Activated naive CD8-positive, alpha-beta T cell (primary cell): Measurements from ENCODE around the gene SPACA5.
"Not testable (repeated sequence)": the region's sequence is repeated elsewhere in the genome, so short reads cannot be mapped to it uniquely, and the experiment has no call there.

Experiments
- H3K27ac Mint-ChIP-seq: one replicate; pipeline ENCODE4 v1.8.0; 2021; ENCODE audit warnings: mixed read lengths
- H3K27me3 Mint-ChIP-seq: one replicate; pipeline ENCODE4 v1.8.0; 2021; ENCODE audit warnings: mixed read lengths
- H3K36me3 Mint-ChIP-seq: one replicate; pipeline ENCODE4 v1.8.0; 2021; ENCODE audit warnings: mixed read lengths
- H3K4me1 Mint-ChIP-seq: one replicate; pipeline ENCODE4 v1.8.0; 2021; ENCODE audit warnings: low read depth, mixed read lengths
- H3K4me3 Mint-ChIP-seq: one replicate; pipeline ENCODE4 v1.8.0; 2021; ENCODE audit warnings: mild to moderate bottlenecking, mixed read lengths
- H3K9me3 Mint-ChIP-seq: one replicate; pipeline ENCODE4 v1.8.0; 2021; ENCODE audit warnings: low read depth, mixed read lengths

Gene SPACA5

GRCh38 chrX:48003758-48004457, 2.9 kb upstream of the SPACA5 start, which contains the start of gene ZNF182:
Gene ZNF182 (minus strand): TSS chrX:48003989. CDS start chrX:48002609, 1,380 bp downstream.
- Mint-ChIP-seq H3K4me1 (peaks cover 26% of the 10 kb centered on the region), H3K4me3 (peak within 1 kb of the TSS; percentile 99), H3K9me3 (no peaks in the 10 kb centered on the region), H3K27me3 (no peaks in the 10 kb centered on the region), H3K27ac (peak within 1 kb of the TSS; percentile 99), H3K36me3 (peaks cover 13% of the 10 kb centered on the region)

- not testable (repeated sequence) for H3K4me3 Mint-ChIP-seq, H3K36me3 Mint-ChIP-seq, H3K9me3 Mint-ChIP-seq, H3K27ac Mint-ChIP-seq, H3K27me3 Mint-ChIP-seq, H3K4me1 Mint-ChIP-seq
Observed at GRCh38 chrX:48009445-48009960, 2.7 kb downstream of the SPACA5 start.

- not testable (repeated sequence) for H3K36me3 Mint-ChIP-seq, H3K4me1 Mint-ChIP-seq, H3K9me3 Mint-ChIP-seq, H3K27ac Mint-ChIP-seq, H3K4me3 Mint-ChIP-seq, H3K27me3 Mint-ChIP-seq
Observed at GRCh38 chrX:48016583-48017310, 10.0 kb downstream of the SPACA5 start.

GRCh38 chrX:48019892-48020291, 13.1 kb downstream of the SPACA5 start:
- not testable (repeated sequence) for H3K4me3 Mint-ChIP-seq, H3K9me3 Mint-ChIP-seq, H3K4me1 Mint-ChIP-seq, H3K36me3 Mint-ChIP-seq, H3K27ac Mint-ChIP-seq, H3K27me3 Mint-ChIP-seq

- H3K4me1 Mint-ChIP-seq, H3K36me3 Mint-ChIP-seq: not testable (repeated sequence)
Observed at GRCh38 chrX:48020472-48020871, 13.7 kb downstream of the SPACA5 start.

GRCh38 chrX:48021026-48021900, 14.5 kb downstream of the SPACA5 start:
- Mint-ChIP-seq H3K4me1 (peaks cover 10% of the 10 kb centered on the region), H3K4me3 (peak overlapping the region; percentile 96), H3K9me3 (no peaks in the 10 kb centered on the region), H3K27me3 (no peaks in the 10 kb centered on the region), H3K36me3 (no peaks in the 10 kb centered on the region), H3K27ac (peak overlapping the region; percentile 99)

More at GRCh38 chrX:48020472-48020871, 13.7 kb downstream of the SPACA5 start:
- not testable (repeated sequence) for H3K27me3 Mint-ChIP-seq, H3K9me3 Mint-ChIP-seq
- Mint-ChIP-seq H3K27ac (peak overlapping the region; percentile 99), H3K4me3 (peak overlapping the region; percentile 96)

GRCh38 chrX:48022100-48022499, 15.3 kb downstream of the SPACA5 start:
- Mint-ChIP-seq H3K9me3 (no peaks in the 10 kb centered on the region), H3K27ac (no peak overlapping the region), H3K27me3 (no peaks in the 10 kb centered on the region), H3K4me1 (peaks cover 10% of the 10 kb centered on the region), H3K36me3 (no peaks in the 10 kb centered on the region), H3K4me3 (peak overlapping the region; percentile 96)

- peak overlapping the region; percentile 34 for H3K27ac Mint-ChIP-seq
- no peaks in the 10 kb centered on the region for H3K36me3 Mint-ChIP-seq
- no peaks in the 10 kb centered on the region for H3K9me3 Mint-ChIP-seq
- H3K4me1 Mint-ChIP-seq: peaks cover 10% of the 10 kb centered on the region
- H3K4me3 Mint-ChIP-seq: peak overlapping the region; percentile 31
- no peaks in the 10 kb centered on the region for H3K27me3 Mint-ChIP-seq
Observed at GRCh38 chrX:48022738-48023137, 15.9 kb downstream of the SPACA5 start.

GRCh38 chrX:48025561-48025960, 18.8 kb downstream of the SPACA5 start:
- no peak overlapping the region for H3K27ac Mint-ChIP-seq

GRCh38 chrX:48027545-48027944, 20.8 kb downstream of the SPACA5 start:
- not testable (repeated sequence) for H3K36me3 Mint-ChIP-seq, H3K27me3 Mint-ChIP-seq, H3K27ac Mint-ChIP-seq, H3K9me3 Mint-ChIP-seq, H3K4me1 Mint-ChIP-seq, H3K4me3 Mint-ChIP-seq

More at GRCh38 chrX:48025561-48025960, 18.8 kb downstream of the SPACA5 start:
- Mint-ChIP-seq H3K4me1 (peaks cover 8% of the 10 kb centered on the region), H3K4me3 (no peak overlapping the region), H3K36me3 (no peaks in the 10 kb centered on the region), H3K9me3 (no peaks in the 10 kb centered on the region), H3K27me3 (no peaks in the 10 kb centered on the region)

- Mint-ChIP-seq H3K36me3 (no peaks in the 10 kb centered on the region), H3K27ac (no peak overlapping the region), H3K27me3 (no peaks in the 10 kb centered on the region), H3K9me3 (no peaks in the 10 kb centered on the region), H3K4me1 (peaks cover 5% of the 10 kb centered on the region), H3K4me3 (no peak overlapping the region)
Observed at GRCh38 chrX:48028091-48028490, 21.3 kb downstream of the SPACA5 start.

- Mint-ChIP-seq H3K27ac (no peak overlapping the region), H3K4me3 (no peak overlapping the region), H3K27me3 (no peaks in the 10 kb centered on the region), H3K9me3 (no peaks in the 10 kb centered on the region), H3K4me1 (peaks cover 5% of the 10 kb centered on the region), H3K36me3 (no peaks in the 10 kb centered on the region)
Observed at GRCh38 chrX:48030237-48030636, 23.4 kb downstream of the SPACA5 start.

- H3K27ac Mint-ChIP-seq, H3K4me1 Mint-ChIP-seq, H3K36me3 Mint-ChIP-seq, H3K9me3 Mint-ChIP-seq, H3K27me3 Mint-ChIP-seq, H3K4me3 Mint-ChIP-seq: not testable (repeated sequence)
Observed at GRCh38 chrX:48030641-48031173, 23.9 kb downstream of the SPACA5 start.

GRCh38 chrX:48035891-48036290, 29.1 kb downstream of the SPACA5 start:
- Mint-ChIP-seq H3K4me1 (no peaks in the 10 kb centered on the region), H3K36me3 (peaks cover 3% of the 10 kb centered on the region), H3K27me3 (no peaks in the 10 kb centered on the region), H3K4me3 (no peak overlapping the region), H3K9me3 (no peaks in the 10 kb centered on the region), H3K27ac (no peak overlapping the region)
